H1 (cell line): ENCODE data around the gene SRRT. TPM values are rescaled to one million over a fixed set of nuclear protein-coding genes. Genes with fewer than 3 reads are reported as not detected.

Experiments
- CTCF ChIA-PET: fragments of 300-600 bp; sonication (Branson Sonifier 250); formaldehyde crosslinking; loops from one replicate; lab custom pipeline; 2021; ENCODE audit not compliant: partially characterized antibody; lab: Charles Lee
- POLR2A ChIA-PET: fragments of 300-600 bp; sonication (Branson Sonifier 250); formaldehyde crosslinking; loops from one replicate; lab custom pipeline; 2021; ENCODE audit warnings: inconsistent platforms; ENCODE audit not compliant: partially characterized antibody; lab: Charles Lee
- DNase-seq, 2 experiments: peaks; one replicate each; pipeline versions ENCODE4 v3.0.0 to v3.0.0-alpha.2; 2010 to 2022; ENCODE audit warnings: low spot score in 2 of 2, low read depth in 1 of 2, mixed read lengths in 1 of 2
- FAIRE-seq: peaks from 2 replicates; lab custom pipeline; 2011; peaks lifted over from hg19 to GRCh38; lab: Jason Lieb, UNC
- H2AFZ ChIP-seq: 2 replicates; pipeline ENCODE4 v1.8.1; 2012; ENCODE audit warnings: low read length, inconsistent platforms
- H2AK5ac ChIP-seq: 2 replicates; pipeline ENCODE4 v1.6.1; 2013; ENCODE audit warnings: low read depth, low read length
- H2BK120ac ChIP-seq: replicated peaks from 2 replicates; pipeline ENCODE3; 2013; ENCODE audit warnings: low read depth, low read length, inconsistent platforms
- H2BK12ac ChIP-seq: 2 replicates; pipeline ENCODE4 v1.6.1; 2013; ENCODE audit warnings: low read depth, low read length
- H2BK15ac ChIP-seq: 2 replicates; pipeline ENCODE4 v1.6.1; 2013; ENCODE audit warnings: low read length
- H2BK20ac ChIP-seq: 2 replicates; pipeline ENCODE4 v1.6.1; 2013; ENCODE audit warnings: low read length
- H2BK5ac ChIP-seq: 2 replicates; pipeline ENCODE4 v1.6.1; 2013; ENCODE audit warnings: low read depth, low read length
- H3K14ac ChIP-seq: 2 replicates; pipeline ENCODE4 v1.6.1; 2013; ENCODE audit warnings: inconsistent platforms; ENCODE audit not compliant: insufficient read length
- H3K18ac ChIP-seq: 2 replicates; pipeline ENCODE4 v1.6.1; 2013; ENCODE audit warnings: low read length; ENCODE audit errors: extremely low read depth
- H3K23ac ChIP-seq: 2 replicates; pipeline ENCODE4 v1.6.1; 2013; ENCODE audit warnings: inconsistent platforms; ENCODE audit not compliant: insufficient read length
- H3K23me2 ChIP-seq: 2 replicates; pipeline ENCODE4 v1.6.1; 2013; ENCODE audit warnings: low read depth, low read length
- H3K27ac ChIP-seq: 2 replicates; pipeline ENCODE4 v1.6.1; 2011; ENCODE audit warnings: low read depth, low read length, inconsistent platforms
- H3K27me3 ChIP-seq, 4 experiments: replicated peaks in 1 of 4; 1 replicate in 1 of 4; 2 replicates in 3 of 4; pipeline versions ENCODE4 v1.6.1 to v1.8.1; 2011 to 2013; ENCODE audit warnings: low read length in 3 of 4, mild to moderate bottlenecking in 3 of 4, inconsistent platforms in 2 of 4, mixed read lengths in 2 of 4, moderate library complexity in 1 of 4; ENCODE audit not compliant: control insufficient read depth in 3 of 4, insufficient read depth in 3 of 4; ENCODE audit errors: extremely low read depth in 1 of 4
- H3K36me3 ChIP-seq, 4 experiments: 2 replicates each; pipeline versions ENCODE4 v1.6.1 to v1.8.1; 2011 to 2013; ENCODE audit warnings: mild to moderate bottlenecking in 4 of 4, low read length in 3 of 4, moderate library complexity in 2 of 4, control low read depth in 1 of 4, inconsistent platforms in 1 of 4; ENCODE audit not compliant: insufficient read depth in 4 of 4, control insufficient read depth in 2 of 4
- H3K4ac ChIP-seq: replicated peaks from 2 replicates; pipeline ENCODE3; 2013; ENCODE audit warnings: low read length, low read depth, mixed read lengths, inconsistent platforms; ENCODE audit not compliant: insufficient read length
- H3K4me1 ChIP-seq, 4 experiments: replicated peaks in 1 of 4; 1 replicate in 1 of 4; 2 replicates in 3 of 4; pipeline versions ENCODE4 v1.6.1 to v1.8.1; 2011 to 2013; ENCODE audit warnings: low read length in 3 of 4, inconsistent platforms in 2 of 4, mixed read lengths in 1 of 4; ENCODE audit not compliant: insufficient read depth in 4 of 4, control insufficient read depth in 3 of 4
- H3K4me2 ChIP-seq, 2 experiments: 2 replicates each; pipeline versions ENCODE4 v1.6.1 to v1.8.1; 2011 to 2013; ENCODE audit warnings: low read depth in 2 of 2, low read length in 2 of 2, control low read depth in 1 of 2, inconsistent platforms in 1 of 2, mild to moderate bottlenecking in 1 of 2; ENCODE audit not compliant: insufficient read depth in 1 of 2
- H3K4me3 ChIP-seq, 4 experiments: fragments of 200-600, 300-600 bp in 1 of 4; sonication (generic), shearing (Covaris generic), sonication (Bioruptor Twin) in 1 of 4; 2 replicates each; pipeline versions ENCODE4 v1.5.1 to v1.8.1; 2011 to 2016; ENCODE audit warnings: low read length in 4 of 4, low read depth in 3 of 4, control low read depth in 2 of 4, inconsistent platforms in 2 of 4, mild to moderate bottlenecking in 2 of 4, mixed read lengths in 1 of 4, moderate library complexity in 1 of 4; ENCODE audit not compliant: insufficient read depth in 2 of 4; ENCODE audit errors: extremely low read depth in 1 of 4
- H3K56ac ChIP-seq: replicated peaks from 2 replicates; pipeline ENCODE3; 2013; ENCODE audit warnings: low read depth, mild to moderate bottlenecking, mixed read lengths, low read length, inconsistent platforms; ENCODE audit not compliant: insufficient read length
- H3K79me1 ChIP-seq: 2 replicates; pipeline ENCODE4 v1.6.1; 2013; ENCODE audit warnings: low read depth, low read length, control low read depth
- H3K79me2 ChIP-seq, 2 experiments: 2 replicates each; pipeline versions ENCODE4 v1.6.1 to v1.8.1; 2012 to 2013; ENCODE audit warnings: low read length in 2 of 2, mild to moderate bottlenecking in 2 of 2, inconsistent platforms in 1 of 2; ENCODE audit not compliant: insufficient read depth in 2 of 2, control insufficient read depth in 1 of 2
- H3K9ac ChIP-seq, 4 experiments: replicated peaks in 1 of 4; 1 replicate in 1 of 4; 2 replicates in 3 of 4; pipeline versions ENCODE4 v1.6.1 to v1.8.1; 2011 to 2013; ENCODE audit warnings: low read depth in 3 of 4, low read length in 3 of 4, control low read depth in 2 of 4, mild to moderate bottlenecking in 2 of 4, moderate library complexity in 2 of 4, inconsistent platforms in 1 of 4; ENCODE audit errors: extremely low read depth in 1 of 4
- H3K9me3 ChIP-seq, 2 experiments: 2 replicates each; pipeline versions ENCODE4 v1.6.1 to v1.8.1; 2012 to 2013; ENCODE audit warnings: mild to moderate bottlenecking in 2 of 2, moderate library complexity in 2 of 2, control low read depth in 1 of 2, inconsistent platforms in 1 of 2, low read depth in 1 of 2, low read length in 1 of 2, mixed read lengths in 1 of 2; ENCODE audit not compliant: insufficient read depth in 2 of 2
- H4K20me1 ChIP-seq, 2 experiments: replicated peaks in 1 of 2; 2 replicates each; pipeline versions ENCODE3 to v1.8.1; 2011 to 2013; ENCODE audit warnings: inconsistent platforms in 2 of 2, low read length in 2 of 2, mild to moderate bottlenecking in 1 of 2; ENCODE audit not compliant: insufficient read depth in 2 of 2, control insufficient read depth in 1 of 2
- H4K5ac ChIP-seq: 2 replicates; pipeline ENCODE4 v1.6.1; 2013; ENCODE audit warnings: low read length, low read depth, mixed read lengths, inconsistent platforms; ENCODE audit not compliant: insufficient read length
- H4K8ac ChIP-seq: 2 replicates; pipeline ENCODE4 v1.8.0; 2013; ENCODE audit warnings: mild to moderate bottlenecking, moderate library complexity, low read length, inconsistent platforms; ENCODE audit not compliant: insufficient read depth; ENCODE audit errors: extremely low read depth
- H4K91ac ChIP-seq: replicated peaks from 2 replicates; pipeline ENCODE3; 2013; ENCODE audit warnings: low read length, mixed read lengths, inconsistent platforms; ENCODE audit not compliant: insufficient read length
- BCL11A ChIP-seq, 2 experiments: IDR thresholded peaks; one replicate each; pipeline ENCODE4 v1.6.1; 2011; ENCODE audit warnings: low read depth in 2 of 2, low read length in 2 of 2, mild to moderate bottlenecking in 2 of 2
- CTBP2 ChIP-seq: IDR thresholded peaks from 2 replicates; pipeline ENCODE4 v1.7.0; 2011; ENCODE audit warnings: borderline replicate concordance, mild to moderate bottlenecking, moderate library complexity, mixed read lengths, low read length; ENCODE audit not compliant: insufficient read depth, insufficient read length
- FOSL1 ChIP-seq: IDR thresholded peaks from 2 replicates; pipeline ENCODE4 v1.6.1; 2011; ENCODE audit warnings: mild to moderate bottlenecking, low read depth, low read length, moderate library complexity; ENCODE audit not compliant: insufficient read depth
- KDM1A ChIP-seq: fragments of 200-600, 300-600 bp; sonication (generic); IDR thresholded peaks from 2 replicates; pipeline ENCODE4 v1.7.1; 2016; ENCODE audit warnings: mild to moderate bottlenecking, low read length, borderline replicate concordance
- NRF1 ChIP-seq: IDR thresholded peaks from 2 replicates; pipeline ENCODE4 v1.6.1; 2011; ENCODE audit warnings: mild to moderate bottlenecking, low read depth, low read length, improper control_type of control experiment
- POU5F1 ChIP-seq: IDR thresholded peaks from 2 replicates; pipeline ENCODE4 v1.6.1; 2011; ENCODE audit warnings: low read depth, mild to moderate bottlenecking, low read length, moderate library complexity
- TBP ChIP-seq: IDR thresholded peaks from 2 replicates; pipeline ENCODE4 v1.6.1; 2011; ENCODE audit warnings: low read depth, low read length, improper control_type of control experiment
- ZNF274 ChIP-seq: IDR thresholded peaks from 2 replicates; pipeline ENCODE4 v1.7.0; 2012; ENCODE audit warnings: low read length, borderline replicate concordance; ENCODE audit errors: extremely low read depth
- WGBS, 2 experiments: shearing (Covaris generic) in 1 of 2; methylation state at CpG; one replicate each; pipeline versions ENCODE4 v1.1.6 to v1.1.7; 2013 to 2015; ENCODE audit warnings: low lambda C conversion rate in 2 of 2, mixed read lengths in 2 of 2, inconsistent platforms in 1 of 2, low coverage in 1 of 2, missing lambda C conversion rate in 1 of 2; ENCODE audit not compliant: insufficient replicate concordance in 2 of 2, insufficient coverage in 1 of 2, insufficient read length in 1 of 2; ENCODE audit errors: extremely low coverage in 1 of 2, missing lambda C conversion rate in 1 of 2; 5-methylcytosine and 5-hydroxymethylcytosine counted together
- polyA plus RNA-seq, 7 experiments: library from polyadenylated mRNA; depleted of rRNA in 3 of 7; stranded (reverse) in 5 of 7; unstranded in 2 of 7; fragments of >200 nt in 5 of 7; fragments of 200-250 nt in 2 of 7; gene quantifications; 1 replicate in 5 of 7; 2 replicates in 1 of 7; 4 replicates in 1 of 7; pipeline versions ENCODE4 v1.2.1 to v1.2.3, GENCODE V29; 2011 to 2013; ENCODE audit warnings: missing spikeins in 2 of 7, mixed read lengths in 2 of 7
- total RNA-seq: library from RNA; stranded (reverse); fragmentation: NEBNext Ultra II Directional; extraction: Animal tissue kit (Norgen Biotek cat#: 25700); gene quantifications from 2 replicates; pipeline ENCODE4 v1.2.1, GENCODE V29; 2021

SRRT gene
- total and polyA plus RNA-seq, 2 of the 8 experiments (the other 6 are each of a cell fraction or from before 2014, with no cell fraction given) = 66.7 to 237 TPM

GRCh38 chr7:100933734-100934133 lies 58.8 kb downstream of the SRRT start:
- no peak overlapping the region for H3K4me3 ChIP-seq
- no peak overlapping the region for H3K56ac ChIP-seq
- no peak overlapping the region for H4K91ac ChIP-seq
- H3K79me1 ChIP-seq = no peaks in the 10 kb centered on the region
- no peak overlapping the region for H2BK15ac ChIP-seq
- H3K36me3 ChIP-seq = no peaks in the 10 kb centered on the region
- TF ChIP-seq POU5F1 (no peak), FOSL1 (no peak), TBP (no peak), ZNF274 (no peak), BCL11A (IDR thresholded peaks at IDR 0.05; ENCODE audit: low read depth in 2 of 2, low read length in 2 of 2) (no peak), NRF1 (no peak), CTBP2 (no peak), KDM1A (no peak)
- no peak overlapping the region for H3K4ac ChIP-seq
- H3K23me2 ChIP-seq = no peaks in the 10 kb centered on the region
- 78% methylated on average over 4 of the region's 4 CpGs; no CpG with 5 or more reads in 1 of the 2 experiments for WGBS, 2 experiments
- ChIA-PET POLR2A (interaction anchor here (0.9 kb wide), 1 partner anchor 267 kb away, joined by 3 read pairs; no protein-coding TSS in a partner anchor), CTCF (no interaction called here)
- H3K27me3 ChIP-seq = no peaks in the 10 kb centered on the region
- H3K4me1 ChIP-seq = peaks cover 6 to 9% (median 8%) of the 10 kb centered on the region in 4 experiments
- H4K20me1 ChIP-seq = no peaks in the 10 kb centered on the region
- no peak overlapping the region for H2BK120ac ChIP-seq
- H2AFZ ChIP-seq = no peak overlapping the region
- peaks cover 6 to 15% of the 10 kb centered on the region in 2 experiments for H3K9me3 ChIP-seq
- no peak for FAIRE-seq
- H3K9ac ChIP-seq = no peak overlapping the region
- no peak overlapping the region for H2AK5ac ChIP-seq
- no peak overlapping the region for H3K14ac ChIP-seq
- no peak overlapping the region for H4K8ac ChIP-seq
- H3K27ac ChIP-seq = no peak overlapping the region
- H4K5ac ChIP-seq = no peak overlapping the region
- peak in 1 of 2 experiments; percentile 62 for DNase-seq
- H3K23ac ChIP-seq = no peak overlapping the region
- no peaks in the 10 kb centered on the region for H3K79me2 ChIP-seq
- H3K4me2 ChIP-seq = no peak overlapping the region
- H2BK12ac ChIP-seq = no peak overlapping the region
- H2BK20ac ChIP-seq = no peak overlapping the region
- H3K18ac ChIP-seq = no peak overlapping the region; the same call in 1 of the 2 replicates
- H2BK5ac ChIP-seq = no peak overlapping the region
